Measurements from ENCODE around the gene CCDC183. TPM values are rescaled to one million over a fixed set of nuclear protein-coding genes. Genes with fewer than 3 reads are reported as not detected.
"Not testable (repeated sequence)": the region's sequence is repeated elsewhere in the genome, so short reads cannot be mapped to it uniquely, and the experiment has no call there.

Gene CCDC183
- total and polyA plus RNA-seq, 4 donors: 0.20 to 1.8 (median 1.0) TPM

GRCh38 chr9:136835162-136835931 is 39.2 kb downstream of the CCDC183 start:
- no peak overlapping the region for H3K27ac ChIP-seq (ENCODE audit: low read depth in 1 of 2, low read length in 2 of 2)
- H3K36me3 ChIP-seq (ENCODE audit: control insufficient read depth in 4 of 4, insufficient read depth in 3 of 4, low read depth in 1 of 4, low read length in 3 of 4): peaks cover 7 to 26% (median 23%) of the 10 kb centered on the region in 4 donors
- 95% methylated on average over 36 of the region's 36 CpGs for WGBS
- DNase-seq (ENCODE audit: low spot score): no peak
- TF ChIP-seq HNF4A (conservative IDR thresholded peaks at IDR 0.05): no peak
- no peak for TF ChIP-seq FOXA1 (IDR thresholded peaks at IDR 0.05)
- no peak for TF ChIP-seq HNF4G (IDR thresholded peaks at IDR 0.05)
- TF ChIP-seq RAD21 (IDR thresholded peaks at IDR 0.05): no peak
- no peak for TF ChIP-seq JUND (IDR thresholded peaks at IDR 0.05)
- no peaks in the 10 kb centered on the region for H3K27me3 ChIP-seq (ENCODE audit: control insufficient read depth in 4 of 4, insufficient read depth in 4 of 4, low read length in 3 of 4)
- no peak overlapping the region for H3K4me3 ChIP-seq (ENCODE audit: low read depth in 1 of 3, low read length in 3 of 3)
- H3K9ac ChIP-seq (ENCODE audit: low read depth in 1 of 2, low read length in 2 of 2): no peak overlapping the region
- peaks cover 0 to 3% (median under 1%) of the 10 kb centered on the region in 4 donors for H3K4me1 ChIP-seq (ENCODE audit: control insufficient read depth in 4 of 4, insufficient read depth in 4 of 4, low read length in 3 of 4)
- no peaks in the 10 kb centered on the region for H3K9me3 ChIP-seq (ENCODE audit: control insufficient read depth in 4 of 4, low read length in 3 of 4)

- 92% methylated on average over 21 of the region's 21 CpGs for WGBS
- TF ChIP-seq HNF4A (conservative IDR thresholded peaks at IDR 0.05): no peak
- H3K4me3 ChIP-seq (ENCODE audit: low read depth in 1 of 3, low read length in 3 of 3): no peak overlapping the region
- no peaks in the 10 kb centered on the region for H3K9me3 ChIP-seq (ENCODE audit: control insufficient read depth in 4 of 4, low read length in 3 of 4)
- peaks cover 1 to 9% (median 8%) of the 10 kb centered on the region in 4 donors for H3K4me1 ChIP-seq (ENCODE audit: control insufficient read depth in 4 of 4, insufficient read depth in 4 of 4, low read length in 3 of 4)
- H3K36me3 ChIP-seq (ENCODE audit: control insufficient read depth in 4 of 4, insufficient read depth in 3 of 4, low read depth in 1 of 4, low read length in 3 of 4): peaks cover 7 to 20% (median 18%) of the 10 kb centered on the region in 4 donors
- DNase-seq (ENCODE audit: low spot score): no peak
- H3K27me3 ChIP-seq (ENCODE audit: control insufficient read depth in 4 of 4, insufficient read depth in 4 of 4, low read length in 3 of 4): no peaks in the 10 kb centered on the region
- H3K27ac ChIP-seq (ENCODE audit: low read depth in 1 of 2, low read length in 2 of 2): no peak overlapping the region
- no peak overlapping the region for H3K9ac ChIP-seq (ENCODE audit: low read depth in 1 of 2, low read length in 2 of 2)
These were observed 40.1 kb downstream of the CCDC183 start for GRCh38 chr9:136835932-136836904.

GRCh38 chr9:136837146-136837855 is 41.2 kb downstream of the CCDC183 start:
- H3K27ac ChIP-seq (ENCODE audit: low read depth in 1 of 2, low read length in 2 of 2): no peak overlapping the region
- H3K9me3 ChIP-seq (ENCODE audit: control insufficient read depth in 4 of 4, low read length in 3 of 4): no peaks in the 10 kb centered on the region
- no peak for TF ChIP-seq JUND (IDR thresholded peaks at IDR 0.05)
- H3K9ac ChIP-seq (ENCODE audit: low read depth in 1 of 2, low read length in 2 of 2): no peak overlapping the region
- H3K4me3 ChIP-seq (ENCODE audit: low read depth in 1 of 3, low read length in 3 of 3): no peak overlapping the region
- H3K4me1 ChIP-seq (ENCODE audit: control insufficient read depth in 4 of 4, insufficient read depth in 4 of 4, low read length in 3 of 4): peaks cover 12 to 20% (median 18%) of the 10 kb centered on the region in 4 donors
- WGBS: 91% methylated on average over 27 of the region's 27 CpGs
- H3K36me3 ChIP-seq (ENCODE audit: control insufficient read depth in 4 of 4, insufficient read depth in 3 of 4, low read depth in 1 of 4, low read length in 3 of 4): peaks cover 5 to 16% (median 12%) of the 10 kb centered on the region in 4 donors
- H3K27me3 ChIP-seq (ENCODE audit: control insufficient read depth in 4 of 4, insufficient read depth in 4 of 4, low read length in 3 of 4): no peaks in the 10 kb centered on the region
- no peak for DNase-seq (ENCODE audit: low spot score)

GRCh38 chr9:136837856-136838277 is 41.7 kb downstream of the CCDC183 start:
- not testable (repeated sequence) for H3K9me3 ChIP-seq (ENCODE audit: control insufficient read depth in 4 of 4, low read length in 3 of 4); H3K27me3 ChIP-seq (ENCODE audit: control insufficient read depth in 4 of 4, insufficient read depth in 4 of 4, low read length in 3 of 4); DNase-seq (ENCODE audit: low spot score); H3K27ac ChIP-seq (ENCODE audit: low read depth in 1 of 2, low read length in 2 of 2); H3K4me3 ChIP-seq (ENCODE audit: low read depth in 1 of 3, low read length in 3 of 3); H3K9ac ChIP-seq (ENCODE audit: low read depth in 1 of 2, low read length in 2 of 2)
- Histone ChIP-seq H3K36me3 (ENCODE audit: control insufficient read depth in 4 of 4, insufficient read depth in 3 of 4, low read depth in 1 of 4, low read length in 3 of 4) (peaks cover 0 to 15% (median 9%) of the 10 kb centered on the region in 4 donors), H3K4me1 (ENCODE audit: control insufficient read depth in 4 of 4, insufficient read depth in 4 of 4, low read length in 3 of 4) (peaks cover 13 to 24% (median 22%) of the 10 kb centered on the region in 4 donors)
- 86% methylated on average over 15 of the region's 15 CpGs for WGBS
